HEK293T (cell line): Measurements from ENCODE around the gene ZBTB17.

ENCODE experiments used
- CTCF ChIA-PET: fragments of 350-600 bp; formaldehyde crosslinking; extraction: SDS; loops from one replicate; lab custom pipeline; 2021; ENCODE audit warnings: antibody characterized with exemption, inconsistent platforms; lab: Yijun Ruan, JAX
- POLR2A ChIA-PET: fragments of 350-600 bp; formaldehyde crosslinking; extraction: SDS; loops from one replicate; lab custom pipeline; 2020; ENCODE audit warnings: antibody characterized with exemption, inconsistent platforms; lab: Yijun Ruan, JAX
- DNase-seq: peaks from one replicate; pipeline ENCODE4 v3.0.0; 2012; ENCODE audit warnings: mixed read lengths; ENCODE audit errors: extremely low spot score
- ARNT ChIP-seq: fragments of 450-650 bp; IDR thresholded peaks from 2 replicates; pipeline ENCODE4 v1.6.1; 2017; ENCODE audit warnings: mild to moderate bottlenecking
- BHLHE40 ChIP-seq: fragments of 450-650 bp; IDR thresholded peaks from 2 replicates; pipeline ENCODE4 v1.6.1; 2016; ENCODE audit warnings: mild to moderate bottlenecking, moderate library complexity, borderline replicate concordance
- CTBP1 ChIP-seq: fragments of 450-650 bp; IDR thresholded peaks from 2 replicates; pipeline ENCODE4 v1.6.1; 2016; ENCODE audit warnings: borderline replicate concordance
- ELF4 ChIP-seq: fragments of 450-650 bp; IDR thresholded peaks from 2 replicates; pipeline ENCODE4 v1.6.1; 2017; ENCODE audit warnings: antibody characterized with exemption
- FOXA1 ChIP-seq: fragments of 450-650 bp; IDR thresholded peaks from 2 replicates; pipeline ENCODE4 v1.6.1; 2016; ENCODE audit warnings: mild to moderate bottlenecking
- FOXK2 ChIP-seq: fragments of 450-650 bp; IDR thresholded peaks from 2 replicates; pipeline ENCODE4 v1.6.1; 2016; ENCODE audit warnings: mild to moderate bottlenecking
- FOXM1 ChIP-seq: fragments of 450-650 bp; IDR thresholded peaks from 2 replicates; pipeline ENCODE4 v1.6.1; 2017; ENCODE audit warnings: mild to moderate bottlenecking, borderline replicate concordance
- HDGF ChIP-seq: fragments of 450-650 bp; IDR thresholded peaks from 2 replicates; pipeline ENCODE4 v1.6.1; 2017; ENCODE audit warnings: antibody characterized with exemption, borderline replicate concordance
- L3MBTL2 ChIP-seq: fragments of 450-650 bp; conservative IDR thresholded peaks from 2 replicates; pipeline ENCODE4 v1.6.1; 2016; ENCODE audit warnings: mild to moderate bottlenecking
- LEF1 ChIP-seq: fragments of 450-650 bp; IDR thresholded peaks from 2 replicates; pipeline ENCODE4 v1.6.1; 2017; ENCODE audit warnings: mild to moderate bottlenecking, borderline replicate concordance
- NFRKB ChIP-seq: fragments of 450-650 bp; IDR thresholded peaks from 2 replicates; pipeline ENCODE4 v1.6.1; 2016; ENCODE audit warnings: mild to moderate bottlenecking, moderate library complexity
- PKNOX1 ChIP-seq: fragments of 450-650 bp; IDR thresholded peaks from 2 replicates; pipeline ENCODE4 v1.6.1; 2016
- SP1 ChIP-seq: fragments of 450-650 bp; IDR thresholded peaks from 2 replicates; pipeline ENCODE4 v1.6.1; 2017
- SUZ12 ChIP-seq: fragments of 450-650 bp; IDR thresholded peaks from 2 replicates; pipeline ENCODE4 v1.6.1; 2016; ENCODE audit warnings: mild to moderate bottlenecking
- TARDBP ChIP-seq: fragments of 450-650 bp; IDR thresholded peaks from 2 replicates; pipeline ENCODE4 v1.6.1; 2016
- ZNF384 ChIP-seq: fragments of 450-650 bp; IDR thresholded peaks from 2 replicates; pipeline ENCODE4 v1.6.1; 2016

The ZBTB17 gene

GRCh38 chr1:16015960-16016901, 40.3 kb upstream of the ZBTB17 start:
- ChIA-PET POLR2A (no interaction called here), CTCF (interaction anchor here (0.6 kb wide), 1 partner anchor 221 kb away, joined by 3 read pairs; no protein-coding TSS in a partner anchor)
- no peak for TF ChIP-seq L3MBTL2
- TF ChIP-seq ARNT: no peak
- TF ChIP-seq HDGF: no peak
- no peak for TF ChIP-seq NFRKB
- TF ChIP-seq LEF1: no peak
- TF ChIP-seq SUZ12: no peak
- no peak for TF ChIP-seq FOXK2
- no peak for TF ChIP-seq ELF4
- TF ChIP-seq FOXM1: no peak
- TF ChIP-seq FOXA1: no peak
- TF ChIP-seq PKNOX1: no peak
- DNase-seq: no peak

GRCh38 chr1:16015491-16015890, 39.6 kb upstream of the ZBTB17 start:
- no peak for TF ChIP-seq PKNOX1
- TF ChIP-seq SUZ12: no peak
- no peak for TF ChIP-seq CTBP1
- no peak for TF ChIP-seq FOXK2
- no peak for TF ChIP-seq ARNT
- no peak for TF ChIP-seq BHLHE40
- TF ChIP-seq ELF4: no peak
- no peak for TF ChIP-seq FOXA1
- TF ChIP-seq HDGF: no peak
- no peak for DNase-seq
- ChIA-PET POLR2A (no interaction called here), CTCF (no interaction called here)

GRCh38 chr1:16014509-16015482, 38.9 kb upstream of the ZBTB17 start:
- ChIA-PET CTCF (no interaction called here), POLR2A (interaction anchor here (1.0 kb wide), 1 partner anchor 39 kb away, joined by 3 read pairs; the partner anchor contains the start of gene ZBTB17)
- no peak for DNase-seq
- TF ChIP-seq CTBP1 (no peak), ELF4 (no peak), HDGF (no peak), FOXM1 (no peak)

- POLR2A ChIA-PET: no interaction called here
- TF ChIP-seq CTBP1 (no peak), SUZ12 (no peak), TARDBP (no peak), SP1 (no peak), PKNOX1 (no peak), ARNT (no peak), FOXA1 (no peak)
- DNase-seq: no peak
- CTCF ChIA-PET: no interaction called here
Observed at GRCh38 chr1:16013908-16014258, 38.0 kb upstream of the ZBTB17 start.

GRCh38 chr1:16013220-16013907, 37.5 kb upstream of the ZBTB17 start:
- DNase-seq: no peak
- no peak for TF ChIP-seq FOXA1
- TF ChIP-seq HDGF: no peak
- TF ChIP-seq ZNF384: no peak
- no peak for TF ChIP-seq NFRKB
- TF ChIP-seq LEF1: no peak
- no peak for TF ChIP-seq ARNT
- no peak for TF ChIP-seq PKNOX1
- no peak for TF ChIP-seq BHLHE40
- TF ChIP-seq ELF4: no peak
- no peak for TF ChIP-seq SP1
- TF ChIP-seq FOXM1: no peak
- ChIA-PET POLR2A (no interaction called here), CTCF (no interaction called here)
